ENCODE results near the gene NT5DC3.

Gene NT5DC3

GRCh38 chr12:103779410-103780092 is 61.5 kb downstream of the NT5DC3 start:
- DNase-seq = no peak

DNA sequence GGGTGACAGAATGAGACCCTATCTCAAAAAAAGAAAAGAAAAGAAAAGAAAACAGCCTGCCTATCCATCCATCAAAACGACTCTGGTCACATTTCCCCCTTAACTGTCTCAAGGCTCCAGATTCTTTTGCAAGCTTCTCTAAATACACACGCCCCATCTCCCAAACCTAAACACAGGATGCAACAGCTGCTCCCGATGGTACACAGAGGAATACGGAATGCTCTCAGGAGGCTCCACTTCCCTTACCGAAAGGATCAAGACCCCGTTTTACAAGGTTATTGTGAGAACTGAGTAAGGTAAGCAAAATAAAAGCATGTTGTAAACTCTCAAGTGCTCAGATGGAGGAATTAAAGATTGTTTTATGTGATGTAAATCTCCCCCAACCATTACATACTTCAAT is 62.3 kb downstream of the NT5DC3 start:
- no peak for DNase-seq

DNA sequence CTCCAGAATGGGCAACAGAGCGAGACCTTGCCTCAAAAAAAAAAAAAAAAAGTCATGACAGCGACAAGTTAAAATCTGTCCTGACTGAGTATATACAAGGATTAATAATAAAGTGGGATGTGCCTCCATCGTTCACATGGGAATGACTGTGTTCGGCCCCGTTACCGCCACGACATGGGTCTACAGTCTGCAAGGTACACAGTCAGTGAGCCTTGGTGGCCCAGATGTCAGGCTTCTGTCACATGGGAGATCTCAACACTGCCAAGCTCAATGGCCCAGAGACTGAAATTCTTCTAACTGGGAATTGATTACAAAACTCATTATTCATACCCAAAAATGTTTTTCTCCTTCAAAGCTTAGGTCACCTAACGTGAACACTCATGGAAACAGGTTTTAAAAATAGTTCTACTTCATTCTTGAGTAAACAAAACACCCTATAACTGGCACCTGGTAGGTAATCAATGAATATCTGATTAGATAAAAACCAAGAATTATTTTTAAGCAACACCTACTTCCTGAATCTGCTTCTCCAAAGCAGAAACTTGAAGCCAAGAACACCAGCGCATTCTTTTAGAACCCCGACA is 66.0 kb downstream of the NT5DC3 start:
- no peak for DNase-seq

DNA sequence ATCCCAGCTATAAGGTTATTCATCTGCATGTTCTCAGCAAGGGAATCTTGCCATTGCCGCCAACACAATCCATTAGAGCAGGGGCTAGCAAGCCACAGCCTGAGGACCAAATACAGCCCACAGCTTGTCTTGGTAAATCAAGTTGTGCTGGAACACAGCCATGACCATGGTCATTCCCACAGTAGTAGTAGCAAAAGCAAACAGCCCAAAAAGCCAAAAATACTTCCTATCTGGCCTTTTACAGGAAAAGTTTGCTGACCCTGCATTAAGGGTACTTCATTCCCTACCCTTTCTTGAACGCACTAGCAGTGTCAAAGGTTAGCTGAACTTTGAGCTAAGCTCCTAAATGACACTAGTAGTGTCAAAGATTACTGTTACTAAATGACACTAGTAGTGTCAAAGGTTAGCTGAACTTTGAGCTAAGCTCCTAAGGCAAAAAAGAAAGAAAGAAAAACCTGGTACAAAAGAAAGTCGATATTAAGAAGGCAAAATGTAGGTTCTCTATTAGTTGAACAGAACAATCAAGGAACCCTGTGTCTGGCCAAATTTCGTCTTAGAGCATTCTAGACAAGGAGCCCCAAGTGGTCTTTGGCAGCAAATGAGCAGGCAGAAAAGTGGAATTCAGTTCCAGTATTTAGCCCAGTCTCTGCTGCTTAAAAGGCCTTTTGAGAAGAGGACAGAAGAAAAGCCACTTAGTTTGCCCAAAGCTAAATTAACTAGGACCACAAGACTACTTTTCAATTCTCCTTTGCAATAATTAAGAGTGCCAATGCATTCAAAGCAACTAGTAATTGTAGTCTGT is 67.7 kb downstream of the NT5DC3 start:
- no peak for DNase-seq

- DNase-seq = no peak
Observed at GRCh38 chr12:103772367-103773108, 68.5 kb downstream of the NT5DC3 start.

GRCh38 chr12:103771466-103771865 is 69.6 kb downstream of the NT5DC3 start:
- no peak for DNase-seq

DNA sequence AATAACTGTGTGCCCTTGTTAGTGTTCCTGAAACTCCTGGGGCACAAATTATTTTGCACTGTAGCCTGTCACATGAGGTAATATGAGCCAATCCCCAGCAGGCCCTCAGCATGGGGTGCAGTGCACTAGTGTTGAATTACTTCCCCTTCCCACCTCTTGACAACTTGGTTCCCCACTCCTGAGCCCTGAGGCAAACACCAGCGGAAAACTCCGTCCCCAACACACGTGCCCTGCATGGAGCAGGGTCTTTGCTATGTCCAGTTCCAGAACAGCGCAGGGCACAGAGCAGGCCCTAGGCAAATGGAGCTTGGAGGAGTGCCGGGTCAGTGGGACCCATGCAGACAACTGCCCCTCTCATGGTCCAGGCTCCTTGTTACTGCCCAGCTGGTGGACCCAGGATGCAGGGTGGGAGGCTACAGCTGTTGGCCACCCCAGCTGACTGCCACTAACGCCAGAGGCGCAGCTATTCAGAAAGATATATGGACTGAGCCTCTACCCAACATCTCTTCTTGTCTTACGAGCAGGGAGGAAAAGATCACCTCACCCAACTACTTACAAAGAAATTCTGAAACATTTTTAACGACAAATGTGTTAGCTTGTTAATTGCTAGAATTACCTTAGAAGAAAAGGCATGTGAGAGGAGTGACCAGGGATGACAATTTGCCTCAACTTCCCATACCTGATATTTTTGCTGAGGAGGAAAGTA is 71.6 kb downstream of the NT5DC3 start:
- DNase-seq = no peak

DNA sequence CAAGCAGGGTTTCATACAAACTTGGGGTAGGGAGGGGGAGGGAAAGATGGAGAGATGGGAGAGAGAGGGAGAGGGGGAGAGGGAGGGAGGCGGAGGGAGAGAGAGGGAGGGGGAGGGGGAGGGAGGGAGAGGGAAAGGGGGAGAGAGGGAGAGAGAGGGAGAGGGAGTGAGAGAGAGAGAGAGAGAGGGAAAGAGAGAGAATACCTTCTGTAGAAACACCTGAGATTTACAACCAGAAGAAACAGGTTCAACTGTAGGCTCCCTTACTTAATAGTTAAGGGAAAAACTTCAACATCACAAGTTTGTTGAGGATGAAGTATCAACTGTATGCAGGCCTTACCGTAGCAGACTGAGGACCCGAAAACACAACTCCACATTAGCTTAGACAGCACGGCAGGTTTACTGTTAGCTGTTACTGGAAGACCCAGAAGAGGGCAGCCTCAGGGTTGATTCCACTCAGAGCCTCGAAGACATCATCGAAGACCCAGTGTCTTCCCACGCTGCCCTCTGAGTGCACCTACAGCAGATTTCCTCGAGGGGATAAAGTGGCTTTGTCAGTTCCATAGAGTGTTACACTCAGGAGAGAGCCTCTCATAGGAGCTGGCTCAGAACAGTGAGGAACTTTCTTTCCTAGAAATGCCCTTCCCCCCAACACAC is 72.4 kb downstream of the NT5DC3 start:
- DNase-seq = no peak

- no peak for DNase-seq
Observed at GRCh38 chr12:103766028-103766427, 75.0 kb downstream of the NT5DC3 start.

- DNase-seq = no peak
Observed at GRCh38 chr12:103765322-103765721, 75.7 kb downstream of the NT5DC3 start.

GRCh38 chr12:103762473-103762872 is 78.6 kb downstream of the NT5DC3 start:
- DNase-seq = no peak

DNA sequence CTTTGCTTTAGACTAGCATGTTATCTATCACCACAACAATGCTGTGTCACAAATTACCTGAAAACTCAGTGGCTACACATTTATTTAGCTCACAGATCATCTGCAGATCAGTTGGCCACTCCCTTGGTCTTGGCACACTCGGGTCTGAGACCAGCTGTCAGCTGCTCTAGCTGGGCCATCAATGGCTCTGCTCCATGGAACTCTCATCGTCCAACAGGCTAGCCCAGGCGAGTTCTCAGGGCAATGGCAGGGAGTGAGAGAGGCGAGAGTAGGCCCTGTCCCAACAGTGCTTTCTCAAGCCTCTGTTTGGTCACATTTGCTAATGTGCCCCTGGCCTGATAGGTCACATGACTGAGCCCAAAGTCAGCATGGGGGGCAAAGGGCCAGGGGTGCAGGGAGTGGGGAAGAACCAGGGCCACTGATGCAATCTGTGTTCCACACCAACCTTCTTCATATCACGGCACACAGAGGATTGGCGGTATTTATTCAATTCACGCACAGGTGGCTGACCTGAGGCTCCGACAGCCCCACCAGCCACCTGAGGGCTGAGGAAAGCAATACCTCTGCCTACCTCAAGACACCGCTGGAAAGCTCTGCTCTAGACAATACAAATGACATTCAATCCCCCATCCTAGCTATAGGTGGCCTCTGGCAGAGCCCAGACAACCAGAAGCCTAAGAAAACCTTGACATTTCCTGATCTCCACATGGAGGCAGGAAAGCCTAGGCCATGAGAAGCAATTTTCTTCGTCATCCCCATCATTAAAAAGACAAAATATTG is 82.5 kb downstream of the NT5DC3 start:
- DNase-seq = no peak

DNA sequence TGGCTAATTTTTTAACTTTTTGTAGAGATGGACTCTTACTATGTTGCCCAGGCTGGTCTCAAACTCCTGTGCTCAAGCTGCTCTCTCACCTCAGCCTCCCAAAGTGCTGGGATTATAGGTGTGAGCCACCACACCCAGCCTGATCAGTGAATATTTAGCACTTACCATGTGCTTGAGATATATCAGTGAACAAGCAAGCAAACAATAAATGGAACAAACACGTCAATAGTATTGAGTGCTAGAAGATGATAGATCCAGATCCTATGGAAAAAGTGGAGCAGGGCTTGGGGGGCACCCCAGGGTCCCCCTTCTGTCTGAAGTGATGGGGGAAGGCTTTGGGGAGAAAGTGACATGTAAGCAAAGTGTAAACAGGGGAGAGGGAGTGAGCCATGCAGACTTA is 83.8 kb downstream of the NT5DC3 start:
- DNase-seq = no peak

GRCh38 chr12:103756443-103756842 is 84.6 kb downstream of the NT5DC3 start:
- DNase-seq = no peak

- no peak for DNase-seq
Observed at GRCh38 chr12:103755425-103755824, 85.6 kb downstream of the NT5DC3 start.

DNA sequence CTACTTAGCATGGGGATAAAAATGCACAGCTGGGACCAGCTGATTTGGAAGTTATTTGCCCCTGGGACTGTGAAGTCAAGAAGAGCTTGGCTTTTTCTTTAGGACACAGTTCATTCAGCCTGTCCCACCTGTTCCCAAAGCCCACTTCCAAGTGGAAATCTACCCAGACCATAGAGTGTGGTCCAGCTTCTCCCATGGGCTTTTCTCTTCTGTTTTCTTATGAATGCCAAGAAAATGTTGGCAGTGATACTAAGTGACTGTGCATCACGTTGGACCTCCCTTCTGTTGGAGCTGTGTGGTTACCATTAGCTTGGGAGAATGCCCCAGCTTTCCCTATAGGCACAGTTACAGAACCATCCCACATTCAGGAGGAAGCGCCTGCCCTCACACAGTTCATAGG is 89.4 kb downstream of the NT5DC3 start:
- no peak for DNase-seq

DNA sequence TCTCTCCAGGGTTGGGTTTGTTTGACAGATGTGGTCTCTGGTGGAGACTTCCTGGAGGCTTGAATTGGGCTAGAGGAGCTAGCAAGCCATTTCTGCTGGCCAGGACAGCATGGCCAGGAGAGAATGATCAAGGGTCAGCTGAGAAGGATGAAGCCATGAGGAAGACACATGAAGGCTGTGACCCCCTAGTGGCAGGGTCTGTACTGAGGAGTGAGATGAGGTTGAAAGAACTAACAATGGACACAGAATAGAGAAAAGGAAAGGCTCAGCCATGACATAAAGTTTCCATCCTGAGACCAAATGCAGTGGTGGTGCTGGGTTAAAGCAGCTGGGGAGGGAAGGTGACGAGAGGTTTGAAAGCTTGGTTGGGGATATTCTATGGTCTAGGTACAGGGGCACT is 89.9 kb downstream of the NT5DC3 start:
- DNase-seq = no peak

GRCh38 chr12:103748875-103749274 is 92.2 kb downstream of the NT5DC3 start:
- DNase-seq = no peak

DNA sequence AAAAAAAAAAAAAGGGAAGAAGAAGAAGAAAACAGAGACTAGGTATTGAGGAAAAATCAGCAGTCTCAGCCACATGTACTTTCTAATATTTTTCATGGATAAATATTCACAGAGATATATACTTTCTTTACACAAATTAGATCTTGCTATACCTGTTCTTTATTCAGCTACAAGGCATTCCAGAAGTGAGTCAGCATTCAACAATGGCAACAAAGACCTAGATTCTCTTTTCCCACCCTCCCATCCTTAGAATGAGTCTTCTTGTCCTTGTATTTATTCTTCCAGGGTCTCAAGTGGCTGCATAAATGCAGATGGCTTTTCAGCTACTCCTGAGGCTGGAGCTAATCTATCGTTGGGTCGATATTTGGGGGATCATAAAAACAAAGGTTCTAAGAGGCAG is 93.0 kb downstream of the NT5DC3 start:
- no peak for DNase-seq

DNA sequence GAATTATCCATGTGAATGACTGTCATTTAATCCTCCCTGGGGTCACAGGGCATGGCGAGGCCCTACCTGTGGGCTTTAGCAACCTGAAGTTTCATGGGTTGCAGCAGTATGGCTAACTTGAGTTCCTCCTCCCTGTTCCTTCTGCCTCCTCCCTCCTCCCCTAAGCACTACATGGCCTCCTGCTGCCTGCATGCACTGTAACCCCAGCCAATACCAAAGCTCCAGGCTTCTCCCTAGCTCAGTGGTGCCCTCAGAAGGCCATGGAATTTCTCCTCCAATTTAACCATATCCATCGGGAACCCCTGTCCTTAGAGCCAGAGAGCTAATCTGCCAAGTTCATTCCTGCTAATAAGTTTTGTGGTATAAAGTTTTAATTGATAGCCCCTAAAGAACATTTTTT is 95.1 kb downstream of the NT5DC3 start:
- DNase-seq = no peak

DNA sequence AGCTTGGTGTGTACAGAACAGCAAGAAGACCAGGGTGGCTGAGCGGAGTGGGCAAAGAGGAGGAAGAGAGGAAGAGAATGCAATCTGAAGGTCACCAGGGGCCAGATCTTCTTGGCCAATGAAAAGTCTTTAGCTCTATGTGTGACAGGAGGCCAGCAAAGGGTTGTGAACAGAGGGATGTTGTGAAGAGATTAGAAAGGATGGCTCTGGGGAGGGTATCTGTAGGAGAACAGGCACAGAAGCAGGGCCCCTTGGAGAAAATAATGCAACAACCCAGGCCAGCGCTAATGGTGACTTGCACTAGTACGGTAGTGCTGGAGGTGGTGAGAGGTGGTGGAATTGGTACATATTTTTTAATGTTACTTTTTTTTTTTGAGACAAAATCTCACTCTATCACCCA is 97.2 kb downstream of the NT5DC3 start:
- no peak for DNase-seq

Data from activated effector memory CD4-positive, alpha-beta T cell treated with anti-CD3 and anti-CD28 coated beads, Interleukin-2, amount 50 U/mL, for 16 hours (primary cell).